ENCODE data around the gene FZD7.

FZD7 gene

DNA sequence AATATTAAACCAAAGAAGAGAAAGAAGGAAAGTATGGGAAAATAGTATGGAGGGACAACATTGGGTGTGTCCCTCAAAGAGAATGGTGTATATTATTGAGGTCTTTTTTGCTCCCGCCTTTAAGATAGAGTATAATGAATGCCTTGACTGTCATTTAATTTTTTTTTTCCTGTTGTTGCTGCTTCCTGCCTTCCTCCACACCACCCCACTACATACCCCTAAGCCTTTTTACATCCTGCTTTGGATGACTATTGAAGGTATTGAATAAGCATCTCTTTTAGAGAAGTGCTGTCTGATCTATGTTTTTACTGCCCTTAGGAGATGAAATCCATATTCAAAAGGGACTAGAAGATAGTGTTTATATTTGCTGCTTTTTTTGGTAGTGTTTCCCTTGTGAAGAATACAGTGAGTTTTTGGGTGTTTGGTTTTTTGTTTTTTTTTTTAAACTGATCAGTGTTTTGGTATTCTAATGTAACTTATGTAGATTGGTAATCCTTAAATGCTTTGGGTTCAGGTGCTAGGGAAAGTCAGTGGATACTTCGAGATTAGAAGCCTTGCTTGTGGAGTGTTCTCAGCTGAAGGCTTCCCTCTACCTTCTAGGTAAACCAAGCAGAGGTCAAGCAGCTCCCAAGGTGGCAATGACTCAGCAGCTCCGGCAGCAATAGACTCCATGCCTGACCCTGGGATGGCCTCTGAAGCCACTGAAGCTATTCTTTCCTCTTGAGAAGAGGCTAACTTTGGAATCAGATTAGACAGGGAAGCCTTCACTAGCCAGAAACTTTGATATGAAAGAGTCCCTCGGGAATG, 5.0 kb downstream of the FZD7 start:
- no peak for DNase-seq

DNA sequence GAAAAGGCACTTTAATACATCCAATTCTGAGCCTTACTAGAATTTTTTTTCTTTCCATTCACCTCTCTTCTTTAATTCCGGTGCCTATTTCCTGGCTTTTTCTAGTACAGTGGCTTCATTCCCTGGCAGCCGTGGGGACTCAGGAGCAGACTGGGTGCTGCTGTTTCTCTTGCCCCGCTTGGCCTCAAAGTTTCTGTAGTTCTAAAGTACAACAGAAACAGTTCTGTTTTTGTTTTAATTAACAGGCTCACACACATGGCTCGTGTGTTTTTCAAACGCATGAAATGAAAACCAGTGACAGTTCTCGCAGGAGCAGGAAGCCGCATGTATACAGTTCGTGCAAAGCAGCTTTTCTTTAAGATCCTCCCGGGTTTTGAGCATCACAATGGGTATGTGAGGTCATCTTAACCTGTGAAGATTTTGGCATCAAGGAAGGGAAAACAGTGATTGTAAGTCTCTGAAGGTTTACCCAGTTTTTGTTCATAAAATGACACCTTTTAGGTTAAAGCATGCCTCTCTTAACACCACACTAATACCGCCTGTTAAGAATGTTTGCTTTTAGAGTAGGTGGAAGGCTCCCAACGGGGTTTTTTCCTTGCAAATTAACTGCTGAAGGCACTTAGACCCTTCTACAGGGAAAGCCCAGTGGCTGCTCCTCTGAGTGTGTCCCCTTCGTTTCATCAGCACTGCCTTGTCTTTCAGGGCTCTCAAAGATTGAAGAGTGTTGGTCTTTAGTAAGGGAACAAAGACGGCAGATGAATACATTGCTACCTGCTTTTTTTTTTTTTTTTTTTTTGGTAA, 5.8 kb downstream of the FZD7 start:
- no peak for DNase-seq

DNA sequence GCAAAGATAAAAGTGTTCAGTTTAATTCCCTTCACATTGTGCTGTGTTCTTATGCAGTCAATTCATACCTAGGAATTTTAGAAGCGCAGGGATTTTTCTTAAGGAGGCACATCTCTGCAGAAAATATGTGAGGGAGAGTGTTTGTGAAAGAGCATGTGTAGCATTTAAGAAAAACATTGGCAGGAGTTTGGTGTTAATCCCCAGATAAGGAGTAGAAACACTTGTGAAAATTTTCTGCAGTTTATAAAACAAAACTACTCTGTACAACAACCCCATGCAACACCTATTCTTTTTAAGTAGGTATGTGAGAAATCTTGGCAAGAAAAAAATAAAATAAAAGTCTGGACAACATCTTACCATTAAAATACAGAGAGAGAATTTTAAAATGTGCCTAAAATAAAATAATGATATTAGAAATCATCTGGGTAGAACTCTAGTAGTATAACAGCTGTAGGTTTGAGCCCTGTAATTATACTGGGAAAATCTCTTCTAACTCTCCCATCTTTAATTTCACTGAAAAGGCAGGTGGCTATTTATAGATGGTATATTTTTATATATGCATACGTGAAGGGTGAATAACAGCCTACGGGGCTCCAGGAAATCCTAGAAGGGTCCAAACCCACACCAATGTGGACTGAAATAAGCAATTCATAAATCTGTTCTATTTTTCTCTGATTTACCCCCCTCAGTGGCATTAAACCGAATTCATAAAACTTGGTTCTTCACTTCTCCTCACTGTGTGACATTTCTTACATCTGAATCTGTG, 6.6 kb downstream of the FZD7 start:
- no peak for DNase-seq

DNA sequence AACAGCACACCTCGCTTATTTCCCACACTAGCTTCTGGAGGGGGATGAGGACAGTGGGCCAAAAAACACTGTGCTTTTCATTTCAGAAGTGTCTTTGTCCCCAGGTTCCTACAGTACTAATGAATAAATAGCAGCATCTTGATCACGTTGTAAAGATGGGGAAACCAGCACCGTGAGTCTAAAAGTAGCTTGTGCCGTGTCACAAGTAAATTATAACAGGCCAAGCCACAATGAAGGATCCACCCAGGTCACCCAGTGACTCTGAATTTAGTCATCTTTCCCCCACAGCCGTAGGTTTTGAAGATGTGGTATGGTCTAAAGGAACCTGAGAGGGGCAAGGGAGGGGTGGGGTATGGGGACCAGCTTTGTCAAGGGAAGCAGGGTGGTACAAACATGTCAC, 8.8 kb downstream of the FZD7 start:
- DNase-seq: no peak

DNA sequence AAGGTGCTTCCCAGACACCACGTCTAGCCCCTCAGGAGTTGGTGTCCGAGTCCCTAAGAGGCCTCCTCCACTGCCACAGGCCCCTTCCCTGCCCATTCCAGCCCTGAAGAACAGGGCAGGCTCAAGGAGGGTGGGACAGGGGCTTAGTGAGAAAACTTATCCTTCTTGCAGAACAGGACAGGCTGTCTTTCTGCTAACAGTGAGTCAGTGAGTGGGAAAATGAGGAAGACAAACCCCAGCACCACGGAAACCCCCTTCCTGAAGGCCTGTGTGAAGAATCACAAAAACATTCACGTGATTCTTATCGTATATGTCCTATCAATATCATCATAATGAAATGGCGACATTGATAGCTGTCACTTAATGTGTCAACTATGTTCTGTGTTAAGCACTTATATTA, 9.8 kb downstream of the FZD7 start:
- DNase-seq: no peak

DNA sequence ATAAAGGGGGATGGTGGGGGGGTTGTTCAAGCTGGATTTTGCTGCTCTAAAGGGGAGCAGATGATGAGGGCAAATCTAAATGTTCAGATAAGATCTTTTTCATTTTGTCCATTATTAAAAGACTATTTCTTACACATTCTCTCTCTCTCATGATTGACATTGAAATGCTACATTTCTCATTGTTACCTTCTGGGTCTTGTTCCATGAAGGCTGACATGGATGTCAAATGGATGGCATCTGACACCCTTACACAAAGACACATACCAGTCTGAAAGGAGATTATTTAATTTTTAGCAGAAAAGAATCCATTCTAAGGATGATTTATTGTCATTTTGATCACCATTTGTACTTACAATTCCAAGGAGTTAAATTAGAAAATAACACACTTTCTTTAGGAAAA, 11.1 kb downstream of the FZD7 start:
- no peak for DNase-seq

DNA sequence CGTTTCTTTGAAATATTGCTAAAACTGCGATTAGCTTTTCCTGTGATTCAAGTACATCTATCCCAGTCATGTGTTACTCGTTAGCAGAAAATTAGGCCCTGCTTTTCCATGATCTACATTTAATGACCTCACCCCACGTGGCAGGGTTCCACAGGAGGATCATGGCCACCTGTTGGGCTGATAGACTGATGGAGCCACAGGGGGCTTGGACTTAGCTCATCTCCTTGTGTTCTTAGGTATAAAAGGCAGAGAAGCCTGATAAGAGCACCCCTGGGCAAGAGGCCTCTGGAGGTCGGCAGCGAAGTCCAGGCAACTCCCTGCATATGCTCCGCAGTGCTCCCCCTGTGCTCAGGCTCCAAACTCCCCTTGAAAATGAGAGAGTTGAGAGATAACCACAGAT, 12.9 kb downstream of the FZD7 start:
- no peak for DNase-seq

DNA sequence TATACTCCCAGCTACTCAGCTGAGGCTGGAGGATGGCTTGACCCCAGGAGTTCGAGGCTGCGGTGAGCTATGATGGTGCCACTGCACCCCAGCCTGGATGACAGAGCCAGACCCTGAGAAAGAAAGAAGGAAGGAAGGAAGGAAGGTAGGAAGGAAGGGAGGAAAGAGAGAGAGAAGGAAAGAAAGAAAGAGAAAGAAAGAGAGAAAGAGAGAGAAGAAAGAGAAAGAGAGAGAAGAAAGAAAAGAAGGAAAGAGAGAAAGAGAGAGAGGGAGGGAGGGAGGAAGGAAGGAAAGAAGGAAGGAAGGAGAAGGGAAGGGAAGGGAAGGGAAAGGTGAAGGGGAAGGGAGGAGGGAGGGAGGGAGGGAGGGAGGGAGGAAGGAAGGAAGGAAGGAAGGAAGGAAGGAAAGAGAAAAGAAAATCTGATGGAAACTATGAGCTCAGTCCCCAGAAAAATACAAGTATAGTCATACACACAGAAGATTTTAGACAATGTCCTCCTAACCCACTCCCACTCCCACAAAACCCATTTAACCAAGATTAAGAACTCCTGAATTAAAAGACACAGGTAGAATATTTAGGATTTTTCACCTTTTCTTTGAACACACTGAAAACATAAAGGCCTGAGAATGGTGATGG, 15.6 kb downstream of the FZD7 start:
- no peak for DNase-seq

DNA sequence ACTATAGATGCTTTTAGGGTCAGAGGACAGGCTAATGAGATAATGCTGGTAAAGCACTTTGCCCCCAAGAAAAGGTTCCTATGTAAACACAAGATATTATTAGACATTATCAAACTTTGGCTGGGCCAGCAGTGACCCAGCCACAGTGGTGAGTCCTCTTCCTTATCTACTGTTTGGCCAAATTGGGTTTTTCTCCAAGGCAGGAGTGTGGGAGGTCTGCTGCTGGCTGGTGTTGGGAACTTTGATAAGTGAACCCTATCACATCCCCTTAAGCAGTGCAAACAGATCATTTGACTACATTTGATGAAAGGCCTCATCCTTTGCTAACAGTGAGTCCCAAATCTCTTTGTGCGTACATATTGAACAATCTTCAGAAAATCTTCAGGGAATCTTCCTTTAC, 16.2 kb downstream of the FZD7 start:
- no peak for DNase-seq

DNA sequence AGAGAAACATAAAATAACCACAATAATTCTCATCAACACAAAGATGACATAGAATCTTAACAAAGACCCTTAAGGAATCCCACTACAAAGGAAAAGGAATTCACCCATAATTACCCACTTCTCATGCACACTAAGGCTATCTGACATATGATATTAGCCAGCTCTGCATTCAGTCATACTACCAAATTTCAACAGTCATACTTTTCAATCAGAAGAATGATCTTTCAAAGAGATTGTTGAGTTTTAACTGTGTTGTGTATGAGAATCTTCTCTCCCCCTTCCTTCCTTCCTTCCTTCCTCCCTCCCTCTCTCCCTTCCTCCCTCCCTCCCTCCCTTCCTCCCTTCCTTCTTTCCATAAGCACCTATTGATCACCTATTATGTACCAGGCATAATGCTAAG, 17.0 kb downstream of the FZD7 start:
- no peak for DNase-seq

DNA sequence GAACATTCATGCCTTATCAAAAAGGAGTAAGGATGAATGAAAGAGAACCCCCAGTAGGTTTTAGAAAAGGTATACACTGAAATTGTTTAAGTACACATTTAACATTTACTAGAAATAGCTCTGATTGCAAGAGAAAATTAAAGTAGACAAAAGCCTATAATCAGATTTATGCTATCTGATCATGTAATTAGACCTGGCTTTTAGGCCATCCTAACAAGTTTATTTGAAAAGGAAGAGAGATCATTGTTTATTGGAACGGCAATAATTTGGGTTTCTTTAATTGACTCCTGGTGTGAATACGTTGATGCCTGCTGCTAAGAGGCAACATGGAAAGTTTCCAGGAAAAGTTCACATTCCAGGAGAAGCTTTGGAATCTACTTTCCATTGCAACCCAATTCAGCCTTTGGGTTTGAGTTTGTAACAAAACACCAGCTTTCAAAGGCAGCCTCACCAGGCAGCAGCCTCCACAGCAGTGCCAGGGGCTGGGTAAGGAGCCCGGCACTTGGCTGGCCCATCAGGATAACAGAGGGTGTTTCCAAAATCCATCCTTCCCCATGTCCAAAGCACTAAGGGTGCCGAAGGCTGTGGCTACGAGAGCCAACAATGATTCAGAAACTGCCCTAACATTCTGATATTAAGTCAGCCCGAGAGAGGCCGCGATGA, 18.0 kb downstream of the FZD7 start:
- DNase-seq: no peak

DNA sequence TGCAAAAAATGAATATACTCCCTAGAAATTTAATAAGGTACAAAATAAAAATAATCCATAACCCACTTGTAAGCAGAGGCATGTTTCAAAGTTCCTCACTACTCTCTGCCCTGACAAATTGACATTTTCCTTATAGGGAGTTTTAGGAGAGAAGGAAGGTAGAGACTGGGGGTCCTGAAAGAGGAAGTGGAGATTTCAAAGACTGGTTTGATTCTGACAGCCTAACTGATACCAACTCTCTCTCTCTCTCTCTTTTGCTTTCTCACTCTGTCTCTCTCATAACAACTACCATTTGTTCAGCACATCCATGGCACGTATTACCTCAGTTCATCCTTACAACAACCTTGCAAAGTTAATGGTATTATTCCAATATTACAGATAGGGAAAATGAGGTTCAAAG, 18.6 kb downstream of the FZD7 start:
- no peak for DNase-seq

DNA sequence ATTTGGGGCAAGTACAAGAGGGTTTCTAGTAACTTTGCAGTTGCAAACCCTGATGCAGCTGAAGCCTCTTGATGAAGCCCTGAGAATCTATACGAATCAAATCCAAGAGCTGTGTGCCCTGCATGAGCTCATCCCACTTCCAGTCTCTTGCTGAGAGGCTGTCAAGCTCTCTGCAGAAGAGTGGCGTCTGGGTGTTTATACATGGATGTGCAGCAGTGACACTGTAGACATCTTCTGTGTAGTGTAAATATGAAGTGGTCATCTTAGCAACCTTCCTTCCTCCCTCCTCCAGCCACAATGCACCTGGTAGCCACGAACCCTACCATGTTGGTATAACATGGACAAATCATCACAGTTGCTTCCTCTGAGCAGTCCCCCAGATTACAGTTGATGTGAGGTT, 21.0 kb downstream of the FZD7 start:
- no peak for DNase-seq

DNA sequence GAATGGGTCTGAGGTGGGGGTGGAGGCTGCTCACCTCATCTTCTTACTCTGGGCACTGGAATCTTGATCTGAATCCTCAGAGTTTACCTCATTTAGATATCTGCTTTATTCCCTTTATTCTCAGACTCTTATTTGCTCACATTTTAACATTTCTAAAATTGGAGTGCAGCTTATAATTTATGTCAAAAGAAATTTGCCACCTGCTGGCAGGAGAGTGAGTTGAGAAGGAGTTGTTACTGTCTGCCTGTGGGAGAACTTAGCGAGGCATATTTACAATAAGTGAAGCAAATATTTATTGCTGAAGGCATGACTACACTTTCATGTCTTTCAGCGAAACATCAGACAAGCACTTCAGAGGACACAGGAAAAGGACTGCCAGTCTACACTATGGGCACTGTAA, 23.0 kb downstream of the FZD7 start:
- DNase-seq: no peak

DNA sequence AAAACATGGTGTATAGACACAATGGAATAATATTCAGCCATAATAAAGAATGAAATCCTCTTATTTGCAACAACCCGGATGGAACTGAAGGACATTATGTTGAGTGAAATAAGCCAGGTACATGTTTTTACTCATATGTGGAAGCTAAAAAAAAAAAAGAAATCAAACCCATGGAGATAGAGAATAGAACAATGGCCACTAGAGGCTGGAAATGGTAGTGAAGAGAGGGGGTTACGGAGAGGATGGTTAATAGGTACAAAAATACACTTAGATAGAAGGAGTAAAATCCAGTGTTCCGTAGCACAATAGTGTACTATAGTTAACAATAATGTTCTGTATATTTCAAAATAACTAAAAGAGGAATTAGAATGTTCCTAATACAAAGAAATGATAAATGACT, 26.6 kb downstream of the FZD7 start:
- no peak for DNase-seq

DNA sequence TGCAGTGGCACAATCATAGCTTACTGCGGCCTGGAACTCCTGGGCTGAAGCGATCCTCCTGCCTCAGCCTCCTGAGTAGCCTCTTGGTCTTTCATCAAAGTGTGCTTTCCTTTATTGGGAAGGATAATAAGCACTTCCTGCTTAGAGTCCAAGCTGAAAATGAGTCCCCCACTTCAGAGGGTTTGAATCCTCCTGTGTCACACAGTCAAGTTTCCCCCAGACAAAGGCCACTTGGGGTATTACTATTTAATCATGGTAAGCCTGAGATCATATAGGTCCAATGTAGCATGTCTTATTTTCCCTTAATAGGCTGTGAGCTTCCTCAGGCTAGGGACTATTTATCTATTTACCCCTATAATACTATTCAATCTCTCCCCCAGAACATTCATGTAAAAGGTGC, 28.0 kb downstream of the FZD7 start:
- no peak for DNase-seq

DNA sequence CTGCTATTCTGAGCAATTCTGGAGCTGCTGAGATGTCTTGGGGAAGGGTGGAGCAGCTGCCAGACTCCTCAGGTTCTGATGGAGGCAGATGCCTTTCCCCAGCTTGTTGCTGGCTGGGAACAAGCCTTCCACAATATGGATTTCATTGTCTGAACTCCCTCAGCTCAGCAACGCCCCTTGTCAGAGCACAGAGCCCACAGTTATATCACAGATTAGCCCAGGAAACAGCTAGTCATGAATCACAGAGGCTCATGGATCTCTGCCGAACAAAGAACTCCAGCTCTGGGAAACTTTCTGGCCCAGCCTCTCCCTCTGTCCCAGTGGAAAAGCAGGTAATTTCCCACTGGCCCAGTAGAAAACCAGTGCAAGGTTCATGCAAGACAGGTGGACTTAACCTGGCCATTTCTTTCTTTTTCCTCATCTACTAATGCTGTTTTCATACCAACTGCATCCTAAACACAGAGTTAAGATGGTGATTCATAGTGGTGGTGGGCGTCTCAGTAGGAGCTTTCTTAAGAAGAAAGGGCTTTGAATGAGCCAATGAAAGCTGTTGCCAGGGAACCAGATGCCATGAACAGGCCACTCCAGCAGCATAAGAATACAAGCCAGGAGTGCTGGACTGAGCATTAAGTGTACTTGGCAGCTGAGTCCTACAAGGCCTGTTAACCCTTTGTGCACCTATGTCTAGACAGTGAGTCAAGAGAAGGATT, 30.7 kb downstream of the FZD7 start:
- no peak for DNase-seq

DNA sequence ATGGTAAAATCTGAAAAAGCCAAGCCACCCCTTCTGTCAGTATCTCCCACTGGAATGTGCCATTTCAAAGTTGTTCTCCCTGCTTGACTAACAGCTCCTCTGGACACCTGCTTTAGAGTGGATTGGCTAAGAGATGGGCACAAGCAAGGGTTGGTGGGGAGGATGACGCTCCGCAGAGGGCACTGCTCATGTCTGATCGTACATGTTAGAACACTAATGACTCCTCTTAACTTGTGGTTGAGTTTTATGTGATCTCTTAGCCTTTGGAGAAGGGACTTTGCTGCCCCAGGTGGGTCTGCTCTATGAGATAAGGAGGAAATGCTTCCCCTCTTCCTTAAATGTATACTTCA, 31.2 kb downstream of the FZD7 start:
- no peak for DNase-seq

DNA sequence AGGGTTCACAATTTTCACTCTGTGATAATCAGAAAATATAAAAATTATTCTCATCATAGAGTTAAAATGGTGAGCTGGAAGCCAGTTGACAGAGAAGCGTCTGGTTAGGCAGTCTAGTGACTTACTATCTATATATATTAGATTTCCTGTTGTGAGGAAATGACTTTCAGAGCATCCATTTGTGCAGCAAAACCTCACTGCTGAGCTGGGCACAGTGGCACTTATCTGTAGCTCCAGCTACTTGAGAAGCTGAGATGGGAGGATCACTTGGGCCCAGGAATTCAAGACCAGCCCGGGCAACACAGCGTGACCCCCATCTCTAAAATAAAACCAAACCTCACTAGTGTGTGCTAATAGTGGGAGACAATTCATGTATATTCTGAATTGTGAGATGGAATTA, 32.2 kb downstream of the FZD7 start:
- DNase-seq: no peak

DNA sequence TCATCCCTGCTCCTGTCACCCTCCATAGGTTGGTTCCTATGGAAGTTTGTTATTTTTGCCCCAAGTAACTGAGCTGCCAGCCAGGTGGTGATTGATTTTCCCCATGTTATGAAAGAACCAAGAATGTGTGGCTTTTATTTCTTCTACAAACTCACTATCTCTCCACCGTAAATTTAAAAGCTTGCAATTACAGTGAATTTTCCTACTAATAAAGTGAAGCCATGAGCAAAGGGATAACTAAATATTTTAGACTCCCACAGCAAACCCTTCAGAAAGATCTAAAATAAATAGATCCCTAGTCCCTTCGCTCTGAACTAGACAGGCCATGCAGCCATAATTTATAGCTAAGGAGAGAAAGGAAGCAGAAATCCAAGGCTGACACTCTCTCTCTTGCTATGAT, 33.2 kb downstream of the FZD7 start:
- DNase-seq: no peak

DNA sequence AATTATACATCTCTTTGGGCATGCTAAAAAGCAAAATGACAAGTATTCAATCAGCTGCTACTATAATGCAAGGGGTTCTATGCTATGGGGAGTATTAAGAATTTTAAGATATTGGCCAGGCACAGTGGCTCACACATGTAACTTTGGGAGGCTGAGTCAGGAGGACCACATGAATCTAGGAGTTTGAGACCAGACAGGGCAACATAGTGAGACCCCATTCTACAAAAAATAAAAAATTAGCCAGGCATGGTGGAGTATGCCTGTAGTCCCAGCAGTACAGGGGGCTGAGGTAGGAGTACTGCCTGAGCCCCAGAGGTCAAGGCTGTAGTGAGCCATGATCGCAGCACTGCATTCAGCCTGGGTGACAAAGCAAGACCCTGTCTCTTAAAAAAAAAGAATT, 33.9 kb downstream of the FZD7 start:
- DNase-seq: no peak
